DOHH2 (cell line): ENCODE data around the gene DISC1.

Experiments
- CTCF ChIP-seq: fragments of 200-600 bp; sonication (generic); IDR thresholded peaks from one replicate; pipeline ENCODE4 v1.5.1; 2014; ENCODE audit warnings: antibody characterized with exemption, mild to moderate bottlenecking, low read depth, low read length; ENCODE audit not compliant: poor library complexity, severe bottlenecking
- EZH2phosphoT487 ChIP-seq: fragments of 200-600 bp; sonication (generic); IDR thresholded peaks from 2 replicates; pipeline ENCODE4 v1.6.1; 2017; ENCODE audit warnings: borderline replicate concordance, mild to moderate bottlenecking, antibody characterized with exemption, low read length, moderate library complexity, mixed read lengths

GRCh38 chr1:231872461-231872910, 245.9 kb downstream of the DISC1 start:
- TF ChIP-seq CTCF (no peak), EZH2phosphoT487 (no peak)
